Thoracic aorta (tissue), 2 donors: ENCODE data around the gene HES2. TPM values are rescaled to one million over a fixed set of nuclear protein-coding genes. Genes with fewer than 3 reads are reported as not detected.

Experiments
- ATAC-seq: fragments of 150-250 bp; one replicate; pipeline ENCODE4 v1.8.0; 2017; ENCODE audit warnings: low read depth; ENCODE audit not compliant: insufficient number of reproducible peaks, low FRiP score
- DNase-seq: peaks from one replicate; pipeline ENCODE4 v3.0.0-alpha.2; 2020; ENCODE audit warnings: low spot score
- H3K27ac ChIP-seq, 2 donors: fragments of 200-600 bp; sonication (generic); 1 replicate in 1 of 2; 2 replicates in 1 of 2; pipeline ENCODE4 v1.5.1; 2016; ENCODE audit warnings: mild to moderate bottlenecking in 2 of 2, moderate library complexity in 2 of 2
- H3K27me3 ChIP-seq: fragments of 200-600 bp; sonication (generic); replicated peaks from 2 replicates; pipeline ENCODE4 v1.6.0; 2016; ENCODE audit warnings: mild to moderate bottlenecking; ENCODE audit not compliant: insufficient read depth
- H3K36me3 ChIP-seq: fragments of 200-600 bp; sonication (generic); one replicate; pipeline ENCODE4 v1.5.1; 2016
- H3K4me1 ChIP-seq, 2 donors: fragments of 200-600 bp; sonication (generic); 1 replicate in 1 of 2; 2 replicates in 1 of 2; pipeline versions ENCODE4 v1.5.1 to v1.6.0; 2016; ENCODE audit warnings: low read depth in 2 of 2, mild to moderate bottlenecking in 1 of 2; ENCODE audit not compliant: control insufficient read depth in 1 of 2
- H3K4me3 ChIP-seq: fragments of 200-600 bp; sonication (generic); 2 replicates; pipeline ENCODE4 v1.5.1; 2016; ENCODE audit warnings: mild to moderate bottlenecking
- H3K9me3 ChIP-seq: fragments of 200-600 bp; sonication (generic); 2 replicates; pipeline ENCODE4 v1.5.1; 2016
- CTCF ChIP-seq: fragments of 200-600 bp; sonication (generic); IDR thresholded peaks from one replicate; pipeline ENCODE4 v1.5.1; 2019; ENCODE audit warnings: antibody characterized with exemption
- total RNA-seq, 2 donors: library from RNA; depleted of rRNA; stranded (reverse); fragments of >200 nt; gene quantifications; one replicate each; pipeline versions ENCODE4 v1.1.0 to v1.2.3, GENCODE V29; 2016

Gene HES2
- total RNA-seq, 2 donors from 2014 or later: not detected

- Histone ChIP-seq H3K4me1 (no peaks in the 10 kb centered on the region), H3K27me3 (peaks cover 5% of the 10 kb centered on the region), H3K4me3 (no peak overlapping the region), H3K9me3 (no peaks in the 10 kb centered on the region), H3K27ac (no peak overlapping the region), H3K36me3 (peaks cover 15% of the 10 kb centered on the region)
- no peak for DNase-seq
- no peak for TF ChIP-seq CTCF
- no peak for ATAC-seq
Measured at GRCh38 chr1:6463120-6463412, 43.3 kb upstream of the HES2 start.

- TF ChIP-seq CTCF: no peak
- Histone ChIP-seq H3K27ac (no peak overlapping the region), H3K4me3 (no peak overlapping the region), H3K36me3 (peaks cover 15% of the 10 kb centered on the region), H3K27me3 (peaks cover 5% of the 10 kb centered on the region), H3K4me1 (no peaks in the 10 kb centered on the region), H3K9me3 (no peaks in the 10 kb centered on the region)
- ATAC-seq: no peak
- no peak for DNase-seq
Measured at GRCh38 chr1:6462412-6463119, 42.8 kb upstream of the HES2 start.

GRCh38 chr1:6461538-6462411, 42.1 kb upstream of the HES2 start:
- ATAC-seq (no peak), DNase-seq (no peak)
- Histone ChIP-seq H3K4me3 (no peak overlapping the region), H3K36me3 (peaks cover 15% of the 10 kb centered on the region), H3K9me3 (no peaks in the 10 kb centered on the region), H3K27ac (no peak overlapping the region), H3K27me3 (peaks cover 5% of the 10 kb centered on the region), H3K4me1 (no peaks in the 10 kb centered on the region)
- no peak for TF ChIP-seq CTCF

GRCh38 chr1:6461051-6461530, 41.4 kb upstream of the HES2 start:
- no peak overlapping the region for H3K4me3 ChIP-seq
- ATAC-seq: no peak
- no peak for DNase-seq
- peaks cover 5% of the 10 kb centered on the region for H3K27me3 ChIP-seq
- H3K9me3 ChIP-seq: no peaks in the 10 kb centered on the region
- H3K36me3 ChIP-seq: peaks cover 15% of the 10 kb centered on the region
- H3K4me1 ChIP-seq: no peaks in the 10 kb centered on the region
- H3K27ac ChIP-seq: no peak overlapping the region
- TF ChIP-seq CTCF: no peak

GRCh38 chr1:6460301-6461050, 40.8 kb upstream of the HES2 start:
- DNase-seq (no peak), ATAC-seq (no peak)
- Histone ChIP-seq H3K4me3 (peak overlapping the region; percentile 33), H3K4me1 (no peaks in the 10 kb centered on the region), H3K27me3 (peaks cover 5% of the 10 kb centered on the region), H3K36me3 (peaks cover 15% of the 10 kb centered on the region), H3K27ac (no peak overlapping the region), H3K9me3 (no peaks in the 10 kb centered on the region)
- no peak for TF ChIP-seq CTCF
